G401 (cell line): Measurements from ENCODE around the gene AKAP3. TPM values are rescaled to one million over a fixed set of nuclear protein-coding genes. Genes with fewer than 3 reads are reported as not detected.

Source experiments
- DNase-seq: peaks from one replicate; pipeline ENCODE4 v3.0.0-alpha.2; 2015; ENCODE audit warnings: low spot score
- in situ Hi-C: cut with HindIII; loops from 2 replicates; pipeline ENCODE4 v1.10.0; 2016; ENCODE audit warnings: low sequenced_read_pairs, mixed read lengths
- total RNA-seq: library from RNA; depleted of rRNA; stranded (reverse); fragments of >200 nt; shearing (Covaris generic); gene quantifications from 2 replicates; pipeline ENCODE4 v1.2.3, GENCODE V29; 2014

AKAP3 gene
- total RNA-seq, 1 experiment from 2014 or later: 0.58 TPM

DNA sequence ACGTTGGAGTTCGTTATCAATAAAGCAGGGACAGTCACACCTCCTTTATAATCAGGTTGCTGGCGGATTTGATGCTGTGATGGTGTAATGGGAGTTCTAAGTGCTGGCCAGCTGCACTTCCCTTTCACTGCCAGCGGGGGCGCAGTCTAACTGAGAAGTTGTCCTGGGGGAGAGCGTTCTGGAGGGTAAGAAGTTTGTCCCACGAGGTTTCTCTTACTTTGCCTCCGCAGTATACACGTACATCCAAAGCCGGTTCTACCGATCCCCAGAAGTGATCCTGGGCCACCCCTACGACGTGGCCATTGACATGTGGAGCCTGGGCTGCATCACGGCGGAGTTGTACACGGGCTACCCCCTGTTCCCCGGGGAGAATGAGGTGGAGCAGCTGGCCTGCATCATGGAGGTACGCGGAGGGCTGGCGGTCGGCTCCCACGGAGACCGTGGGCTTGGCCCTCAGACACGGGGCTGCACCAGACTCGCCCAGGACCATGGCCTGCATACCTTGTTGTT is 44.1 kb downstream of the AKAP3 start:
- in situ Hi-C loops: no loop called here
- DNase-seq: peak; percentile 92

DNA sequence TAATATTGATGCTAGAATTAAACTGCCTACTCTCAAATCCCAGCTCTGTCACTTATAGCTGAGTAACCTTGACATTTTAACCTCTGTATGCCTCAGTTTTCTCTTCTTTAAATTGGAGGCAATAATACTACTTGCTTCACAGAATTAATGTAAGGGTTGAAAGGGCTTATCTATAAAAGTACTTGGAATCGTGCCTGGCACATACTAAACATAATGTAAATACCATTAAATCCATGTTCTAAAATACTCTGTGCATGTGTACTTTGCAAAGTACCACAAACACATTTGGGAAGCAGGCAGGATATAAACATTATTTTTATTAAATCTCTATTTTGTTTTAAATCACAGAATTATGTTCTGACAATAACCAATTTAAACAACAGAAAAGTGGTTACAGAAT is 44.9 kb downstream of the AKAP3 start:
- DNase-seq: no peak
- in situ Hi-C loops: no loop called here

DNA sequence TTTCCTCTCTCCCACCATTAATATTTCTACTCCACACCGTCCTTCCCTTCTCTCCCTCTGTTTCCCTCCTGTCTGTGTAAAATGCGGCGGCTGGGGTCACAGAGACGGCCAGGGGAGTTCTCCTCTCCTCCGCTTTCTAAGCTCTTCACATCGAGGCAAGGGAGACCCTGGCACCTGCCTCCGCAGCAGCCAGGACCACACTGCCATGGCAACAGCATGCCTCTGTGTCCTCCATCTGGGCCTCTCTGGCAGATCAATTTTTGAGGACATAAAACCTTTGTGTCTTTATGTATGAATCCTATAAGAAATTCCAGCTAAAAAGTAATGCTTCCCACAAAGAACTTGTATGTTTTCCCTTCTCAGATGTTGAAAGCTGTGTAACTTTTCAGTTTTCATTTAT is 45.4 kb downstream of the AKAP3 start:
- DNase-seq: peak; percentile 13
- in situ Hi-C loops: no loop called here

DNA sequence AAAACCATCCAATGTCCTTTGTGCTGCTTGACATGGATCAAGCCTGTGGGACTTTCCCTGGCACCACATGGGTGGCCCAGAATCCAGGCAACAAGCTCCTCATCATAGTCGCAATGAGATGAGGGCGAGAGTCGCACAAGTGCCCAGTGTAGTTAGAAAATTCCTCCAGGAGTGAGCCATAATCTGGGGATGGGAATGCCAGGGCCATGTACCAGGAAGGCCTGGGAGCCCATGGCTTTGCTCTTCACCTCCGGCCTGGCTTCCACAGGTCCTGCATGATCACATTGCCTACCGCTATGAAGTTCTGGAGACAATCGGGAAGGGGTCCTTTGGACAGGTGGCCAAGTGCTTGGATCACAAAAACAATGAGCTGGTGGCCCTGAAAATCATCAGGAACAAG is 53.0 kb downstream of the AKAP3 start:
- DNase-seq: no peak
- in situ Hi-C loops: no loop called here

DNA sequence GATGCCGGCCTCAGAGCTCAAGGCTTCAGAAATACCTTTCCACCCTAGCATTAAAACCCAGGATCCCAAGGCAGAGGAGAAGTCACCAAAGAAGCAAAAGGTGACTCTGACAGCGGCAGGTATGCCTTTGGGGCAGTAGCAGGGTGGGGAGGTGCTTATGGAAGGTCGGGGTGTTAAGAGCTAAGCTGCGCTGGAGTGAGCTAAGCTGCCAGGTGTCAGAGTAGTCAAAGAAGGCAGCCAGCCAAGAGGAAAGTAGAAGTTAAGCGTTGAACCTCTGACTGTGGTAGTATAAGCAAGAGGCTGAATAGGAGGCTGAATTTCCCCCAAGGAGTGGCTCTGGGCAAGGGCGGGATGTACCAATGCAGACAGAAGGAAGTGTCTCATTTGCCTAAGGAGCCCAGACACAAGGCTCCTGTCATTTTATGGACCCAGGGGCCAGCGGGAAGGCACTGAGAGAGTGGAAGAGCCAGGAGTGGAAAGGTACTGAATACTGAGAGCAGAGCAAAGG is 57.6 kb downstream of the AKAP3 start:
- in situ Hi-C loops: no loop called here
- DNase-seq: no peak

DNA sequence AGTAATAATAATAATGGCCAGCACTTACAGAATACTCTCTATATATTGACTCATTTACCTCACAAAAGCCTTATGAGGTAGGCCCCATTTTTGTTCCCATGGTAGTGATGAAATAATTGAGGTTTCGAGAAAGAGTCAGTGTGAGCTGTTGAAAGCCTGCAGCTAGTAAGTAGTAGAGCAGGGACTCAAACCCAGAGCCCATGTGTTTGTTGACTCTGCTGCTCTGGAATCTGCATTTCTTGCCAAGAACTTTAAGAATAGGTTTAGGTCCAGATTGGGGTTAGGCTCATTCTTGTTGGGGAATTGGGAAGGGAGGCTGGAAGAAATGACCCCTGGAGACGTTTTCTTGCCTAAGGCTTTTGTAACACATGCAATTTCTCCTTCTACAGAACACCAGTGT is 58.9 kb downstream of the AKAP3 start:
- DNase-seq: no peak
- in situ Hi-C loops: no loop called here

DNA sequence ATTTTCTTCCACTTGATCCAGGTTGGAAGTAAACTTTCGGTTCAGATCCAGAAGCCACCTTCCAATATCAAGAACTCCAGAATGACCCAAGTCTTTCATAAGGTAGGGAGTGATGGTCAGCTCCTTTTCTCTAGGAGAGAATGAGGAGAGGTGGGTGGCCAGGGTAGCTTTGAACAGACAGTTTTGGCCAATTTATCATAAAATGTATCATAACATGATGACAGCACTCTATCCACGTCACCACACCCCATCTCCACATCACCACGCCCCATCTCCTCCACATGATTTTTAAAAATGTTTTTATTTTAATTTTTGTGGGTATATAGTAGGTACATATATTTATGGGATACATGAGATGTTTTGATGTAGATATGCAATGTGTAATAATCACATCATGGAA is 59.9 kb downstream of the AKAP3 start:
- no peak for DNase-seq
- in situ Hi-C loops: no loop called here

DNA sequence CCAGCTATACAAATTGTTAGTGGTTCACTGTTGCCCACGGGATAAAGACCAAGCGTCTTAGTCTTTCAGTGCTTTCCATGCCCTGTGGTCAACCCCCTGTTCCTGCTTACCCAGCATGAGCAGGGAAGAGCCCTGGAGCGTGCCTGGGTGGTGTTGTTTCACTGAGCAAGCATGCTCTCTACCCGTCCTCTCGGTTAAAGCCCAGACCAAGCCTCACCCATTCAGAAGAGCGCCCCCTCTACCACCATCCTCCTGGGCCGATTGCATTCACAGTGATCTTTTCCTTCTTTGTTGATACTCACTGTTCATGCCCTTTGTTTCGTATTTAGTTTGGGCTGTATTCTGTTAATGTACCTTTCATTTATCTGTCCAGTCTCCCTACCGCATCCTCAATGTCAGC is 61.7 kb downstream of the AKAP3 start:
- in situ Hi-C loops: no loop called here

DNA sequence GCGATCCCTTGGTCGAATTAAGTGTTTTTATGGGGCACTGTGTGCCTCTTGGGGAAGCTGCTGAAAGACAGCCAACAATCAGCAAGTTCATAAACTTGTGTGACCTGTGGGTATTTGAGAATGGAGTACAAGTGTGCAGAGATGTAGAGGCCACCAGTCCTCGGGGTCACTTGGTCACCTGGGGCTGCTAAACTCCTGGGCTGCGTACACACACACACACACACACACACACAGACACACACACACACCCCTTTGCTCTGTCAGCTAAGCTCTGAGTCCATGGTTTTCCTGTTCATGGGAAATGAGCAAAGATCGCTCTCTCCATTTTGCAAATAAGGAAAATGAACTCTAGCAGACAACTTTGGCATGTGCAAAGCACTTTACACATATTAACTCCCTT is 62.4 kb downstream of the AKAP3 start:
- in situ Hi-C loops: no loop called here

More for the DNA sequence above, 61.7 kb downstream of the AKAP3 start:
- no peak for DNase-seq

DNA sequence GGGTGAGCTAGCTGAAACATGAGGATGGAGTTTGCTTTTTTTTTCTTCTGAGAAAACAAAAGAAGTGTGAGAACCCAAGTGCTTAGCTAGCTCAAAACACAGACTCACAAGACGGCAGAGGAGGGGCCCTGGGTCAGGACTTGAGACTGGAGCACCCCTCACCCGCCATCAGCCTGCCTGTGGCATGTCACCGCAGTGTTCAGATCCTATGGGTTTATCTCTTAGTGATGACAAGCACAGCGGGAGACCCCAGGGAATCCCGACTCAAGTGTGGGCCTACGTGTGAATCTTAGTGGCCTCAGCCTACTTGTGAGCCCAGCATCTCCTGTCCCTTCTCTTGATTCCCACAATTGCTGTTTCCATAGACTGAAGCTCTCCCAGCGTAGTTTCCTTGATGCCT is 64.0 kb downstream of the AKAP3 start:
- no peak for DNase-seq
- in situ Hi-C loops: no loop called here

More for the DNA sequence above, 62.4 kb downstream of the AKAP3 start:
- DNase-seq: no peak

DNA sequence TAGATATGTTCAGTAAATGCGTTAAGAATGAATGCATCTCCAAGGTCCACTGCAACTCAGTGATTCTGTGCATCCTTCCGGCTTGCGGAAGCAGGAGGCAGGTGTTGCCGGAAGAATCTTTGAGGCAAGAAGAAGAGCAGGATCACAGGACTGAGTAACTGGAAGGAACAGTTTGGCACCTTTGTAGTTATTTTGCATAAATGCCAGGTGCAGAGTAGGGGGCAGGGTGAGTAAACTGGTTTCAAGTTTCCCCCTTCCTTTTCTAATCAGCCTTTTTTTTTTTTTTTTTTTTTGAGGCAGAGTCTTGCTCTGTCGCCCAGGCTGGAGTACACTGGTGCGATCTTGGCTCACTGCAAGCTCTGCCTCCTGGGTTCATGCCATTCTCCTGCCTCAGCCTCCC is 64.6 kb downstream of the AKAP3 start:
- in situ Hi-C loops: no loop called here
- DNase-seq: no peak

DNA sequence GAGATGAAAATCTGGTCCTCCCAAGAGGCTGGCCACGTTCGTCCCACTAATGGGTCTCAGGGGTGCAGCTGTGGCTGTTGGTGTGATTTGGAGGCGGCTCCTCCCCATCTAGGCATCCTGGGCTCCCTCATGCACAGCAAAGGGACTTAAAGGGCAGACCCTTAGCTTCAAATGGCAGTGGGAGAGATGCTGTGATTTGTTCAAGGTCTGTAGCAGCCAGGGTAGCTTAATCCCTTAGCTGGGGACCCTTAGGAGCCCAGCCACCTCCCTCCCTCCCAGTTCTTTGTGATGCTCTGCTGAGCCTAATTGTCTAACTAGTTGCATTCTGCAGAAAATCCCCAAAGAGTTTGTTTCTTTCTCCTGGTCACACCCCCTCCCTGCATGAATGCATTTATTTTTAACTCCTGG is 68.6 kb downstream of the AKAP3 start:
- in situ Hi-C loops: no loop called here

DNA sequence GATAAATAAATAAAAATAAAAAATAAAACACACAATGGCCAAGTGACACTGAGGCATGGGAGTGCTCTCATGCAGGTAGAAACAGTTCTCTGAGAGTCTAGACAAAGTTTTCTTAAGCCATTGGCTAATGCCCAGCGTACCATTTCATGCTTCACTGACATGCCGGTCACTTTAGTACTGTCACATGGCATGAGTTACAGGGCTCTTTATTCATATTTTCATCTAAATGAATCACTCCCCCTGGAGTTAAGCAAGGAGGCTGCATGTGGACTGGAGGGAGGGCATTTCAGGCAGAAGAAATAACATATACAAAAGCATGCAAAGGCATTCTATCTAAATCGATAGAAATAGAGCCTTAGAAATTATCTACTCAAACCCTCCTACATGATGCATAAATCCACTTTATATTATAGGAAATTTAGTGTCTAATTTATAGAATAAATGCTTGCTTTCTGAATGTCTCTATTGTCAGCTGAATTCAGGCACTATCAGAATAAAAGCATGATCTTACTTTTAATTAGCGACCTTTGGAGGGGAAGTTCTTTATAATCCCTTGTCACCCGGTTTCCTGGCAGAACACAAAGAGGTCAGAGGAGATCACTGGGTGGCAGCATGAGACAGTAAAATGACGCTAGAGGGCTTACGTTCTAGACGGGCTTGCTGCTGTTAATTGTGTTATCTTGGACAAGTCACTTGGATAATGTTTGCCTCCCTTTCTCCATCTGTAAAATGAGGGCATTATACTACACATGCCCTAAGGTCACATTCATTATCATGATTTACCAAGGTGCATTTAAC is 69.3 kb downstream of the AKAP3 start:
- in situ Hi-C loops: no loop called here
- DNase-seq: no peak

More for the DNA sequence above, 68.6 kb downstream of the AKAP3 start:
- no peak for DNase-seq

DNA sequence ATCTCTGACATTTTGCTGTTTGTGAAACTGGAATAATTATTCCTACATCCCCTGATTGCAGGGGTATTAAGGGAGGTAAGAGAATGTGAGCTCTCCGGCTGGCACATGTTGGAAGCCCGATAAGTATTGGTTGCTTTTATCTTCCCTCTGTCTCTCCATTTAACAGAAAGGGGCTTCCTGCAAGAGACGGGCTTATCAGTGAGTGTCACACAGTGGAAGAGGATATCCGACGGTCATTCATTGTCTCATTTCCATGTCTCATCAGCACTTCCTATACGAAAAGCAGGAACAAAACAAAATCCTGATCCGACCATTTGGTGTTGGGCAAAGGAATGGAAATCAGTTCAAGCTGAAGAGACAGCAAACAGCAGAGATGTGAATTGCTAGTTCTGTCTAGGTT is 76.2 kb downstream of the AKAP3 start:
- in situ Hi-C loops: no loop called here
- no peak for DNase-seq

DNA sequence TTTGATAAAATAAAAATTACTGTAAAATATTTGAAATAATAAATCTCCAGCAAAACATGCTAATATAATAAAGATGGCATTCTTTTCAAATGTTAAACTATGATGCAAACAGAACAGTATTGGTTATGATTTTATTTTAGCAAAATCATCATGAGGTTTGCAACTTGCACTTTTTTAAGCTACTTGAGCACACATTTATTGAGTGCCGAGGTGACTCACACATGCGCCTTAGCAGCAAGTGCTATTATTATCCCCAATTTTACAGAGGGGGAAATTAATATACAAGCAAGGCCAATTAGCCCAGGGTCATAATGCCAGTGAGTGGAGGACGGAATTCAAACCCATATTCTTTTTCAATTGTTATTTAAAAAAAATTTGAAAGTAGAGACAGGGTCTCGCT is 79.6 kb downstream of the AKAP3 start:
- no peak for DNase-seq
- in situ Hi-C loops: no loop called here

DNA sequence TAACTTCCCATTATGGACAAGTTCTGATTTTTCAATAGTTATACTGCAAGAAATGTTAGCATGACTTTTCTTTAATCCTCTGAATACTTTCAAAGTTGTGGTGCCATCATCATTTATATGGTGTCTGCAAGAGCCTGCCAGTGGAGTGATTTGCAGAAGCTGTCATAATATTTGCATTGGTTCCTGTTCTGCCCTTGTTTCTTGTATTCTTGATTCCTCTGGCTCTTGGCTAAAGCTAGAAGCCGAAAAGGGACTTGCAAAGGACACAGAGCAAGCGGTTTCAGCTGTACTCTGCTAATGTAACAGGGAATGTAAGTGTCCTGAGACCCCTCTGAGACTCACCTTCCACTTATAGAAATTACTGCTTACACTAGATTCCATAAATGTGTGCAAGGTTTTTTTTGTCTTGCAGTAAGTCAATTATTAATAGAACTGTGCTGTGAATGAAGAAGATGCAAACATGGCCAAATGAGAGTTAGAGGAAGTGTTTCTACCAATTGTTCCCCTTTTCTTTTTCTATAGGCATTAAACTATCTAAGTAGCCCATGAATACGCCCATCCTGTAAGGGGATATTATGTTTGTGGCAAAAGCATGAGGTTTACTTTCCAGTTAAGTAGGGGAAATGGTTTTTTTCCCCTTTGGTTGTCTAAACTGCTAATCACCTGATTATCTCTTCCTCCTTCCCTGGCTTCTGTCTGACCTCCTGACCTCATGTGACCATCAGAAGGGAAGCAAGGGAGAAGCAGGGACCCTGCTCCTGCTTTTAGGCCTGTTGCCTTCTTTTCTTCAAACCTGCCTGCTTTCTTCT is 81.6 kb downstream of the AKAP3 start:
- in situ Hi-C loops: no loop called here
- DNase-seq: no peak

DNA sequence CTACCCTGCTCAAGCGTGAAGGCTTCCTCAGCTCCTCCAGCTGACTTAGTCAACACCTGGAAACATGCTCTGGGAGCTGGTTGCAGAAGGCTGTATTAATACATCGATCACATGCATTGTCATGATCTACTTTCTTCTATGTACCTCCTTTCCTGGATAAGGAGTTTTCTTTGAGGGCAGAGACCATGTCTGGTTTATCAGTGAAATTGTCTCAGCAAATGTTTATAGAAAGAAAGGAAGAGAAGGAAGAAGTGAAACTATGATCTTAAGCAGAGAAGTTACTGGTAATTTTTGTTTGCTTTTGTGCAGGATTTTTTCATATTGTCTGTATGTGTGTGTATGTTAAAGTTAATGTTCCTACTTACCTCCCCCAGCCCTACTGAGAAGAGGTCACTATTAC is 82.4 kb downstream of the AKAP3 start:
- in situ Hi-C loops: no loop called here
- DNase-seq: no peak
